ENCODE results near the gene KIF21B. TPM values are rescaled to one million over a fixed set of nuclear protein-coding genes. Genes with fewer than 3 reads are reported as not detected.

The KIF21B gene
- total RNA-seq, 2 experiments from 2014 or later = 93.5 to 94.0 TPM

- H3K36me3 Mint-ChIP-seq (ENCODE audit: low read depth) = peaks cover 11% of the 10 kb centered on the region
- POLR2A ChIA-PET = interaction anchor here (1.6 kb wide), 1 partner anchor 11 kb away, joined by 10 read pairs; no protein-coding TSS in a partner anchor
- no peak for ATAC-seq
These were observed 3.3 kb upstream of the KIF21B start for GRCh38 chr1:201026836-201027235.

GRCh38 chr1:201026234-201026633, 2.7 kb upstream of the KIF21B start:
- peaks cover 40% of the 10 kb centered on the region for H3K4me1 Mint-ChIP-seq (ENCODE audit: low read depth)
- no peaks in the 10 kb centered on the region for H3K27me3 Mint-ChIP-seq
- H3K27ac Mint-ChIP-seq = peak overlapping the region; percentile 50
- H3K36me3 Mint-ChIP-seq (ENCODE audit: low read depth) = peaks cover 14% of the 10 kb centered on the region
- ATAC-seq (no peak), DNase-seq (no peak)
- ChIA-PET CTCF (interaction anchor here (0.6 to 10.7 kb wide), 14 partner anchors 9 to 169 kb away, joined by 3 to 109 read pairs (median 4); no protein-coding TSS in a partner anchor), POLR2A (interaction anchor here (1.2 to 1.6 kb wide), 3 partner anchors 10 to 356 kb away, joined by 3 to 10 read pairs (median 4); no protein-coding TSS in a partner anchor)
- no peak overlapping the region for H3K4me3 Mint-ChIP-seq
- H3K9me3 Mint-ChIP-seq = no peaks in the 10 kb centered on the region
- TF ChIP-seq, protein P1, sequence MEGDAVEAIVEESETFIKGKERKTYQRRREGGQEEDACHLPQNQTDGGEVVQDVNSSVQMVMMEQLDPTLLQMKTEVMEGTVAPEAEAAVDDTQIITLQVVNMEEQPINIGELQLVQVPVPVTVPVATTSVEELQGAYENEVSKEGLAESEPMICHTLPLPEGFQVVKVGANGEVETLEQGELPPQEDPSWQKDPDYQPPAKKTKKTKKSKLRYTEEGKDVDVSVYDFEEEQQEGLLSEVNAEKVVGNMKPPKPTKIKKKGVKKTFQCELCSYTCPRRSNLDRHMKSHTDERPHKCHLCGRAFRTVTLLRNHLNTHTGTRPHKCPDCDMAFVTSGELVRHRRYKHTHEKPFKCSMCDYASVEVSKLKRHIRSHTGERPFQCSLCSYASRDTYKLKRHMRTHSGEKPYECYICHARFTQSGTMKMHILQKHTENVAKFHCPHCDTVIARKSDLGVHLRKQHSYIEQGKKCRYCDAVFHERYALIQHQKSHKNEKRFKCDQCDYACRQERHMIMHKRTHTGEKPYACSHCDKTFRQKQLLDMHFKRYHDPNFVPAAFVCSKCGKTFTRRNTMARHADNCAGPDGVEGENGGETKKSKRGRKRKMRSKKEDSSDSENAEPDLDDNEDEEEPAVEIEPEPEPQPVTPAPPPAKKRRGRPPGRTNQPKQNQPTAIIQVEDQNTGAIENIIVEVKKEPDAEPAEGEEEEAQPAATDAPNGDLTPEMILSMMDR (IDR thresholded peaks at IDR 0.05) = no peak
- intact Hi-C loops (cut with micrococcal nuclease) = no loop called here

More at GRCh38 chr1:201026836-201027235, 3.3 kb upstream of the KIF21B start:
- intact Hi-C loops (cut with micrococcal nuclease) = no loop called here
- Mint-ChIP-seq H3K27me3 (no peaks in the 10 kb centered on the region), H3K4me3 (no peak overlapping the region), H3K27ac (no peak overlapping the region), H3K9me3 (no peaks in the 10 kb centered on the region), H3K4me1 (ENCODE audit: low read depth) (peaks cover 38% of the 10 kb centered on the region)
- TF ChIP-seq, protein P1 (IDR thresholded peaks at IDR 0.05) = no peak
- CTCF ChIA-PET = interaction anchor here (0.8 to 10.7 kb wide), 10 partner anchors 9 to 88 kb away, joined by 3 to 109 read pairs (median 20); no protein-coding TSS in a partner anchor
- no peak for DNase-seq

DNA sequence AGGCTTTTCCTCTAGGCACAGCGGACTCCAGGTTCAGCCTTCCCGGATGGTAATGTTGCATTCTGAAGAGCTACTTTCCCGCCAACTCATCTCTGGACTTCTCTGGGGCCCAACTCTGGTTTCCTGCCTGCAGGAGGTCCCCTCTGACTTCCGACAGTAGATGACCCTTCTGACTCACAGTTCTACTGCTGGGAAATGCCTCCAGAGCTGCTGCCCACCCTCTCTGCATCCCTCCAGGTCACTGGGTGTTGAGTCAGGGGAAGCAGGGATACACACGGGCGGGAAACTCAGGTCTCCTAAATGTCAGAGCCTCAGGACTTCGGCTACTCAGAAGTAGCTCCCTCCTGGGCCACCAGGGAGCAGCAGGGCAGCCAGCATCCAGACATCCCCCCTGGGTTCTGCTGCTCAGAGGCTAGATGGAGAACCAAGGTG, 2.1 kb upstream of the KIF21B start:
- H3K27ac Mint-ChIP-seq = no peak overlapping the region
- H3K4me1 Mint-ChIP-seq (ENCODE audit: low read depth) = peaks cover 44% of the 10 kb centered on the region
- TF ChIP-seq, protein P1 (IDR thresholded peaks at IDR 0.05) = no peak
- H3K4me3 Mint-ChIP-seq = no peak overlapping the region
- intact Hi-C loops (cut with micrococcal nuclease) = no loop called here
- H3K9me3 Mint-ChIP-seq = no peaks in the 10 kb centered on the region
- no peaks in the 10 kb centered on the region for H3K27me3 Mint-ChIP-seq
- POLR2A ChIA-PET = interaction anchor here (0.7 to 1.6 kb wide), 8 partner anchors 10 to 355 kb away, joined by 3 to 10 read pairs (median 3); no protein-coding TSS in a partner anchor
- no peak for ATAC-seq
- peaks cover 17% of the 10 kb centered on the region for H3K36me3 Mint-ChIP-seq (ENCODE audit: low read depth)
- peak; percentile 51 for DNase-seq
- CTCF ChIA-PET = interaction anchor here (0.6 to 10.7 kb wide), 15 partner anchors 10 to 168 kb away, joined by 3 to 109 read pairs (median 5); no protein-coding TSS in a partner anchor

DNA sequence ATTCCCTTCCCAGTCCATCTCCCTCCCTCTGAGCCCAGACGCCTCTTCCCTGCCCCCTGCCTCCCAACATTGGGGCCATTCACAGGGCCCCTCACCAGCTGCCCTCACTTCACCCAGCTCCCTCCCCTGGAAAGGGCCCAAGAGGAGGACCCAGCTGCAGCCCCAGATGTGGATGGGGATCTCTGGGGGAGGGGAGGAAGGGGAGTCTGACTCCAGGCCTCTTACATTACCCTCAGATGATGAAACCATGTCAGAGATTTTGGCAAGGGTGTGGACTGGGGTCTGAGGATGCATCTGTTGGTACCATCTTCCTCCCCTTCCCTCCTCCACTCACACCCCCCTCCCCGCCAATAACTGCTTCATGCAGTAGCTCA, 1.1 kb upstream of the KIF21B start:
- TF ChIP-seq, protein P1 (IDR thresholded peaks at IDR 0.05) = no peak
- POLR2A ChIA-PET = interaction anchor here (0.7 to 1.5 kb wide), 5 partner anchors 9 to 131 kb away, joined by 3 to 9 read pairs (median 3); no protein-coding TSS in a partner anchor
- intact Hi-C loops (cut with micrococcal nuclease) = no loop called here
- Mint-ChIP-seq H3K36me3 (ENCODE audit: low read depth) (peaks cover 17% of the 10 kb centered on the region), H3K4me3 (peak overlapping the region; percentile 58), H3K4me1 (ENCODE audit: low read depth) (peaks cover 54% of the 10 kb centered on the region), H3K9me3 (no peaks in the 10 kb centered on the region), H3K27me3 (no peaks in the 10 kb centered on the region), H3K27ac (no peak overlapping the region)
- CTCF ChIA-PET = interaction anchor here (2.1 to 10.7 kb wide), 7 partner anchors 9 to 94 kb away, joined by 5 to 109 read pairs (median 37); no protein-coding TSS in a partner anchor
- DNase-seq (no peak), ATAC-seq (no peak)
